ENCODE results near the gene SPINT4.

The SPINT4 gene

GRCh38 chr20:45765980-45766379 lies 43.8 kb downstream of the SPINT4 start:
- no peak for DNase-seq

DNA sequence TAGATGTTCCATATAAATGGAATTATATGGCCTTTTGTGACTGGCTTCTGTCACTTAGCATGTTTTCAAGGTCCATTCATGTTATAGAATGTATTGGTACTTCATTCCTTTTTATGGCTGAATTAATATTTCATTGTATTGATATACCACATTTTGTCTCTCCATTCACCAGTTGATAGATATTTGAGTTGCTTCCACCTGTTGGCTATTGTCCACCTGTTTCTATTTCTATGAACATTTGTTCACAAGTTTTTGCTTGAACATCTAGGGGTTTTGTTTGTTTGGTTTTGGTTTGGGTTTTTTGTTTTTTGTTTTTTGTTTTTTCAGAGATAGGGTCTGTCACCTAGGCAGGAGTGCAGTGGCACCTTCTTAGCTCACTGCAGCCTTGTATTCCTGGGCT lies 46.3 kb downstream of the SPINT4 start:
- DNase-seq, result no peak

- peak; percentile 86 for DNase-seq
Measured at GRCh38 chr20:45771182-45771759, 49.1 kb downstream of the SPINT4 start.

GRCh38 chr20:45772693-45773092 lies 50.5 kb downstream of the SPINT4 start:
- DNase-seq, result no peak

DNA sequence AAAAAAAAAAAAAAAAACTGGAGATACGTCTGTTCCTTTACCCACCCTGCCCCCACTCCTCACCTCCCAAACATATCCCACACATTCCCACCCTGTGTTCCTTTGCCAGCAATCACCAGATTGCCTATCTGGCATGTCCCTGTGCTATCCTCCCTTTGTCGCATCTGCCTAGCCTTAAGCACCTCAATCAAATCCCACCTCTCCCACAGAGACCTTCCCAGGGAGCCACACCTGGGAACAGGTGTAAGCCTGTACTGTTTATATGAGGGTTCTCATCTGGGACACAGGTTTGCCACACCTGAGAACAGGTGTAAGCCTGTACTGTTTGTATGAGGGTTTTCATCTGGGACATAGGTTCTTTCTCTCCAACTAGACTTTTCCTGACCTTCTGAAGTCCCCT lies 52.8 kb downstream of the SPINT4 start:
- DNase-seq, result no peak

DNA sequence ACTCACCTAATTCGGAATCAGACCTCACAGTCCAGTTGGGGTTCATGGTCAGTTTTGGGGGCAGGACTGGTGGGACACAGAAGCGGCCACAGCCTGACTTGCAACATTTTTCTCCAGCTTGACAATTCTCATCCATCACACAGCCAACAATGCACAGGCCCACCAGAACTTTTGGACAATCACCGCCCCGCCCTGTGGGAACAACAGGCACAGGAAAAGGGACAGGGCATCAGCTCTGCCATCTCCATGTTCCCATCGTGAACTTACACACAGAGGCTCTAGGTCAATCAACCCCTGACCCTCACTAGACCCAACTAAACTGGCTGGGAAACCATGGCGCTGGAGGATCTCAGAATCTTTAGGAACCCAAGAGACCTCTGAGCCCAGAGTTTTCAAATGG lies 53.3 kb downstream of the SPINT4 start:
- DNase-seq, result no peak
